Pancreas (tissue), 10 donors: ENCODE measurements around the gene LEKR1. TPM values are rescaled to one million over a fixed set of nuclear protein-coding genes. Genes with fewer than 3 reads are reported as not detected.

Source experiments
- ATAC-seq, 4 donors: fragments of 200-7000 bp; cut with Tn5 transposase; one replicate each; pipeline versions ENCODE4 v1.8.0 to v1.9.1; 2020; ENCODE audit warnings: mild to moderate bottlenecking in 4 of 4, moderate library complexity in 4 of 4
- DNase-seq, 6 donors: peaks; one replicate each; pipeline ENCODE4 v3.0.0-alpha.2; 2020
- FAIRE-seq: peaks from 2 replicates; lab custom pipeline; 2012; peaks lifted over from hg19 to GRCh38; lab: Jason Lieb, UNC
- H3K27ac ChIP-seq, 4 donors: fragments of 200-600 bp; sonication (generic); 1 replicate in 3 of 4; 2 replicates in 1 of 4; pipeline versions ENCODE4 v1.5.0 to v1.8.0; 2020
- H3K27me3 ChIP-seq, 4 donors: fragments of 200-600 bp; one replicate each; pipeline ENCODE4 v1.8.0; 2021
- H3K36me3 ChIP-seq, 3 donors: fragments of 200-600 bp; sonication (generic) in 1 of 3; one replicate each; pipeline versions ENCODE4 v1.5.0 to v1.8.0; 2020 to 2021
- H3K4me1 ChIP-seq, 3 donors: fragments of 200-600 bp; one replicate each; pipeline ENCODE4 v1.8.0; 2021
- H3K4me3 ChIP-seq, 4 donors: fragments of 200-600 bp; sonication (generic) in 2 of 4; one replicate each; pipeline versions ENCODE4 v1.5.0 to v1.8.0; 2020 to 2021
- H3K9me3 ChIP-seq, 4 donors: fragments of 200-600 bp; one replicate each; pipeline ENCODE4 v1.8.0; 2021
- WGBS, 2 donors: extraction: QIAGEN DNeasy Blood & Tissue Kit; methylation state at CpG; one replicate each; pipeline ENCODE4 v1.1.7; 2013; 5-methylcytosine and 5-hydroxymethylcytosine counted together
- intact Hi-C, 3 donors: fragments of 100-400 bp; cut with DNase I; formaldehyde crosslinking; loops; one replicate each; pipeline versions ENCODE4 v1.11.1 to v1.14.2; 2022
- polyA plus RNA-seq, 2 donors: library from polyadenylated mRNA; stranded (reverse); fragments of 200-250 nt; gene quantifications; one replicate each; pipeline ENCODE4 v1.2.3, GENCODE V29; 2013
- total RNA-seq, 6 donors: library from RNA; stranded (reverse); fragmentation: NEBNext Ultra II Directional in 4 of 6; extraction: Animal tissue kit (Norgen Biotek cat#: 25700) in 4 of 6; gene quantifications; one replicate each; pipeline versions ENCODE4 v1.2.1 to v1.2.4, GENCODE V29; 2021 to 2023
- TF ChIP-seq, protein P1 (sequence below), 4 donors: fragments of 200-600 bp; sonication (generic) in 3 of 4; IDR thresholded peaks; one replicate each; pipeline versions ENCODE4 v1.5.0 to v1.8.0; 2021; ENCODE audit warnings: antibody characterized with exemption in 4 of 4
- donor health status: healthy with polysubstance abuse.
- donor health status: DM: no; HTN: no; CAD: no; lungs with moderate emphysema.
- donor health status: DM: no; HTN: no; CAD: no.
- donor health status: control.
- donor health status: control.
- donor health status: Bipolar disorder and iron deficiency.
- donor health status: DM: yes; HTN: yes; CAD: no.
- donor health status: DM: no; HTN: no; CAD: no.
- donor health status: DM: no; HTN: no; CAD: no.
- donor health status: DM: yes; HTN: yes; CAD: no.

LEKR1 gene
- total and polyA plus RNA-seq, 8 donors, result 0.88 to 2.8 (median 2.0) TPM

DNA sequence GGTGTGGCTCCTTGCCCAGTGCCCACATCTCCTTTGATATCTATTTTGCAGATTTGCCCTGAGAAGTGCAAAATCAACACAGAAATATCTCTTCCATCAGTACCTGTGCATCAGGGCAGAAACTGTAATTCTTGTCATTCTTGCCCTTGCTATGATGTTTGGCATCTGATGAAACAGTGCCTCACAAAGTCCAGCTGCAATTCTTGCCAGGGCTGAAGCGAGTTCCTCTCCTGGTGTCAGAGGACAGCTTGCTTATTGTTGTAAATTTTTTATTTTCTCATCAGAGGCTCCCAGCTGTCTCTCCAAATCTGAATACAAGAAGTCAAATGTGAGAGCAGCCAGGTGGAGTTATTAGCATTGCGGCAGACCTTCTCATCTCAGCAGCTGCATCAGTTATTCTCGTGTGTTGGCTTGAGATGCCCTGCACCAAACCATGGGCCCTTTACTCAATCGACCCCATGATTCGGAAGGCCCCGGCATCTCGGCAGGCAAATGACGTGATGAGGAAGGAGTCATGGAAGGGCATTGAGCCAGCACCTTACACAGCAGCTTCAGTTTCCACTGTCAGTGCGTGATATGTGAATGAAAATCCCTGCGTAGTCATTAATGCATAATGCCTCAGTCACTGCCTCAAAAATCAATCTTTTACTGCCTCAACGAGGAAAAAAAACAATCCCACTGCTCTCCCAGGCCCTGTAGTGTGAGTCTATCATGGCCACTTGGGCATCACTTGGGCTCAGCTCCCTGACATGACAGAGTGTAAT, 240.4 kb downstream of the LEKR1 start:
- Histone ChIP-seq H3K9me3 (no peaks in the 10 kb centered on the region), H3K36me3 (no peaks in the 10 kb centered on the region), H3K27me3 (no peaks in the 10 kb centered on the region), H3K4me3 (no peak overlapping the region), H3K27ac (no peak overlapping the region), H3K4me1 (peaks cover 4 to 13% (median 12%) of the 10 kb centered on the region in 3 donors)
- FAIRE-seq (no peak), DNase-seq (no peak), ATAC-seq (no peak)
- intact Hi-C loops, result no loop called here
- TF ChIP-seq, protein P1, sequence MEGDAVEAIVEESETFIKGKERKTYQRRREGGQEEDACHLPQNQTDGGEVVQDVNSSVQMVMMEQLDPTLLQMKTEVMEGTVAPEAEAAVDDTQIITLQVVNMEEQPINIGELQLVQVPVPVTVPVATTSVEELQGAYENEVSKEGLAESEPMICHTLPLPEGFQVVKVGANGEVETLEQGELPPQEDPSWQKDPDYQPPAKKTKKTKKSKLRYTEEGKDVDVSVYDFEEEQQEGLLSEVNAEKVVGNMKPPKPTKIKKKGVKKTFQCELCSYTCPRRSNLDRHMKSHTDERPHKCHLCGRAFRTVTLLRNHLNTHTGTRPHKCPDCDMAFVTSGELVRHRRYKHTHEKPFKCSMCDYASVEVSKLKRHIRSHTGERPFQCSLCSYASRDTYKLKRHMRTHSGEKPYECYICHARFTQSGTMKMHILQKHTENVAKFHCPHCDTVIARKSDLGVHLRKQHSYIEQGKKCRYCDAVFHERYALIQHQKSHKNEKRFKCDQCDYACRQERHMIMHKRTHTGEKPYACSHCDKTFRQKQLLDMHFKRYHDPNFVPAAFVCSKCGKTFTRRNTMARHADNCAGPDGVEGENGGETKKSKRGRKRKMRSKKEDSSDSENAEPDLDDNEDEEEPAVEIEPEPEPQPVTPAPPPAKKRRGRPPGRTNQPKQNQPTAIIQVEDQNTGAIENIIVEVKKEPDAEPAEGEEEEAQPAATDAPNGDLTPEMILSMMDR (IDR thresholded peaks at IDR 0.05), result no peak
- WGBS, 2 donors, result 73 to 74% methylated on average over 11 of the region's 11 CpGs

DNA sequence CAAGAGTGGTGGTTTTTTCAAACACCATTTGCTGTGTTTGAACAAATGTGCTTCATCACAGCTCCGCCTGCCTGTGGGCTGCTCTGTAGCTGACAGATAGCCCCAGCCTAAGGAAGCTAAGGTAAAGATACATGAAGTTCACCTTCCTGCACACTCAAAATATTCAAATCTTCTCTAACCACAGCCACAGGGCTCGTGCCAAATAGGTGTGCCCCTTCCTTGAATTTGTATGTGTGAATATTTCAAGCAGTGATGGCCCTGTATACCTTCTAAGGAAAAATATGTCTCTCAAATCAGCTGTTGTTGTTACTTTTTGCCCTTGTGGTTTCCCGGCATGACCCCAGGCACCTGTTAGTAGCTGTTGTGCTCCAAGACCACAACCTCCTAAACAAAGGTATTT, 241.0 kb downstream of the LEKR1 start:
- no peaks in the 10 kb centered on the region for H3K9me3 ChIP-seq
- no peaks in the 10 kb centered on the region for H3K36me3 ChIP-seq
- TF ChIP-seq, protein P1 (IDR thresholded peaks at IDR 0.05), result no peak
- H3K4me3 ChIP-seq, result no peak overlapping the region
- FAIRE-seq (no peak), DNase-seq (no peak), ATAC-seq (no peak)
- H3K27ac ChIP-seq, result no peak overlapping the region
- H3K27me3 ChIP-seq, result no peaks in the 10 kb centered on the region
- 89 to 92% methylated on average over 3 of the region's 3 CpGs for WGBS, 2 donors
- peaks cover 4 to 13% (median 12%) of the 10 kb centered on the region in 3 donors for H3K4me1 ChIP-seq
- intact Hi-C loops, result no loop called here

DNA sequence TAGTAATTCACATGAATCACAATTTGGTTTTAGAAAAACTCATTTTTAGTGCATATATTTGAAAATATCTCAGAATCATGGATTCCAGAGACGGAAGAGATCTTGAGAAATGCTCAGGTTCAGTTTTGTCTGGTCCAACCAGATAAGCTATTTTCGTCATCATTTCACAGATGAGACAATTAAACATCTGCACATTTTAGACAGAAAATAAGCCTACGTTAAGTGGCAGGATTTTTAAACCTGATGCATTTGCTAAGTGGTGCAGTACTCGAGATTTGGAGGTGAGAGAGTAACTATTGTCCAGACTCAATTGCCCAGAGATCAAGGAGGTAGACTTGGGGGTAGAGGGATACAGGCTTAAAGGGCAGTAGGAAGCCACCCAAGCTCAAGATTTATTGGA, 243.3 kb downstream of the LEKR1 start:
- Histone ChIP-seq H3K27me3 (no peaks in the 10 kb centered on the region), H3K36me3 (no peaks in the 10 kb centered on the region), H3K27ac (no peak overlapping the region), H3K9me3 (no peaks in the 10 kb centered on the region), H3K4me1 (peaks cover 4 to 13% (median 13%) of the 10 kb centered on the region in 3 donors), H3K4me3 (no peak overlapping the region)
- intact Hi-C loops, result no loop called here
- ATAC-seq, result no peak
- WGBS, 2 donors, result 91 to 95% methylated on average over 4 of the region's 4 CpGs
- DNase-seq, result no peak
- TF ChIP-seq, protein P1 (IDR thresholded peaks at IDR 0.05), result no peak
- FAIRE-seq, result no peak

DNA sequence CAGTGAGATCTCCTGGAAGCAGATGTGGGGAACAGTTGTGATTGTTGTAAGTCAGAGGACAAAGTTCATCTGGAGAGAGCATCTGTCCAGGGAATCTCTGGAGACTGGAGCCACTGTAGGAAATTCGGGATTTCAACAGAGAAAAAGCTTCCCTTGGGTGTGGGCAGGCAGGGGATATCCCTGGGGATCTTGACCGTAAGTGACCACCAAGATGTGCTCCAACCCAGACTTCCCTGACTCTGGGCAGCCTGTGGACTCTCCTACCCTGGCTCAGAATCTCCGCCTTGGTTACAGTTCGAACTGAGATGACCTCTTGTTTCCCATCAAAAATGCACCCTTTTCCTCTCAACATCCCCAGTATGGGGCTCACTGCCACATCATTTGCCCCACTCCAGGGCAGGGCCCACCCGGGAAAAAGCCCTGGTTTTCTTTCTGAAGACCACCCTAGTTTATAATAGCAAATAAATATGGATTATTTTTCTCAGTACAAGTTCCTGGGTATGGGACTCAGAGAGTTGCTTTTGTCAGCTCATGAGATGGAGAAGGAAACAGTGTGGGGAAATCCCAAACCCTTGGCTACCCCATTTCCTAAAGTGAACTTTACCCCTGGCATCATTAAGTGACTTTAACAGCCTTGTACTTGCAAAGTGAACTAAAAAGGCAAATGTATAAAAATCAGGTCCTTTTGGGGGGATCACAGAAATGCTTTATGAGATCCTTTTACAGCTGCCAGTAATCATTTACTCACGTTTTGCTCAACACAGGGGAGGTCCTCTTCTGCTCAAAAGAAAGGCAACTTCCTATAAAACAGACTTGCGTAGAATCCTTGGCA, 243.9 kb downstream of the LEKR1 start:
- TF ChIP-seq, protein P1 (IDR thresholded peaks at IDR 0.05), result no peak
- intact Hi-C loops, result no loop called here
- Histone ChIP-seq H3K27ac (peak overlapping the region; percentile 48 to 73 (median 54)), H3K36me3 (no peaks in the 10 kb centered on the region), H3K27me3 (no peaks in the 10 kb centered on the region), H3K4me3 (no peak overlapping the region), H3K9me3 (no peaks in the 10 kb centered on the region), H3K4me1 (peaks cover 4 to 16% (median 13%) of the 10 kb centered on the region in 3 donors)
- FAIRE-seq (no peak), ATAC-seq (peak; percentile 6 to 60 (median 36)), DNase-seq (no peak)
- WGBS, 2 donors, result 70 to 72% methylated on average over 7 of the region's 7 CpGs
